Measurements from ENCODE around the gene SNUPN. TPM values are rescaled to one million over a fixed set of nuclear protein-coding genes. Genes with fewer than 3 reads are reported as not detected.
"Not testable (repeated sequence)": the region's sequence is repeated elsewhere in the genome, so short reads cannot be mapped to it uniquely, and the experiment has no call there.

The SNUPN gene
- total RNA-seq, 2 donors from 2014 or later = 14.9 to 16.8 TPM

DNA sequence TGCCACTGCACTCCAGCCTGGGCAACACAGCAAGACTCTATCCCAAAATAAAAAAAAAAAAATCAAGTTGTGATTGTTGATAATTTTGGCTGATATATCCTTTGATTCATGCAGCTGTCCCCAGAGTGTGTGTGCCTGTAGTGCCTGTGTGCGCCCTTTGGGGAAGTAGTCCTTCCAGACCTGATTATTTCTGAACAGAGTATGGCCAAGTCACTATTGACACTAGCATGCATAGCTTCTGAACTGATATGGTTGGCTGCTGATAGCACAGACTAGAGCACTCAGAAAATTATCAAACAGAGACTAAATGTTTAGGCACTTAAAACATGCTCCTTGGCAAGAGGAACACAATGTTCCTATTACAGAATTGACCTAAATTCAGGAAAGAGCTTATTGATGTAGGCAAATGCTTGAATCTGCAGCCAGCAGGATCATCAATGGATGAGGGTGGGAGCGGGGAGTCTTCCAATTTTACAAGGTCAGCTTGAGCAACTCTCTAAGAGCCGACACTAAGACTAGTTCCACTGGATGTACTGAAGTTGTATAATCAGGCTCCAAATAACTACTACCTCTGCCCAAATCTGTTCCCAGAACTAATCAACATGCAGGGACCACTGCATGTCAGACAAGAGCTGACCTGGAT lies 28.7 kb downstream of the SNUPN start:
- DNase-seq = no peak
- no peak for ATAC-seq
- intact Hi-C loops (cut with DNase I, micrococcal nuclease) = no loop called here

DNA sequence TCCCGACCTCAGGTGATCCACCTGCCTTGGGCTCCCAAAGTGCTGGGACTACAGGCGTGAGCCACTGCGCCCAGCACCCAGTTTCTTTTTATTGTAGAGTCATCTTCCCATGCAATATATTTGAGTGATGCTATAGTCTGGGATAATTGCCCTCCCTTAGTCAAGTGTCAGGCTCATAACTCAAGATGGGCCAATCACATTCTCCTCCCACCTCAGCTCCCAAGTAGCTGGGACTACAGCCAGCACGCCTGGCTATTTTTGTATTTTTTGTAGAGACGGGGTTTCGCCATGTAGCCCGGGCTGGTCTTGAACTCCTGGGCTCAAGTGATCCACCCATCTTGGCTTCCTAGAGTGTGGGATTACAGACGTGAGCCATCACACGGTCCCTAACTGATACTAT lies 31.2 kb downstream of the SNUPN start:
- DNase-seq = no peak
- intact Hi-C loops (cut with DNase I, micrococcal nuclease) = no loop called here
- no peak for ATAC-seq

DNA sequence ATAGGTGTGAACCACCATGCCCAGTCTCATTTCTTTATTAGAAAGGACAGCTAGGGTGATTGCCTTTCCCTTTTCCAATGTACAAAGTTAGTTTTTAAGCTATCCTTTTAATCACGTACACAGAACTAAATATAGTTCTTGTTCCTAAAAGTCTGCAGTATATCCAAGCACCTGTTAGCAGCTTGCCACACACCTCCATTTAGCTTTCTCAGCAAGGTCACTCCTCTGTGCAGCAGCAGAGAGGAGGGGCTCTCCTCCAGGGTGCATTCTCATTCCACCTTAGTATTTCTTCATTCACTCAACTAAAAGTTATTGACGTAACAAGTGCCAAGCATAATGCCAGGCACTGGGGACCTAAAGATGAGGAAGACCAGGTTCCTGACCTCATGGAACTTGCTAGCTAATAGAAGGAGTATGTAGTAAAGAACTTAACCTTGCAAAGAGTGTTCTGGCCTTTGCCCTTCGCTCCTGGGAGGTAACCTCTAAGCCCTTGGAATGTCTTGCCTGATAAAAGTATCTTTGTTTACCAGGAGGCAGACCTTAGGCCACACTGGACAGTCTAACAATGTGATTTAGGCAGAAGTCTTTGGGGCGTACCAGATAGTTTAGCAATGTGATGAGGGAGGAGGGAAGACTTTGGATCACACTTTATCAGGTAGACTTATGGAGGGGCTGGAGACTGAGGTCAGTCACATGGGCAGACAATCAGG lies 33.7 kb downstream of the SNUPN start:
- ATAC-seq (peak; percentile 22), DNase-seq (no peak)

DNA sequence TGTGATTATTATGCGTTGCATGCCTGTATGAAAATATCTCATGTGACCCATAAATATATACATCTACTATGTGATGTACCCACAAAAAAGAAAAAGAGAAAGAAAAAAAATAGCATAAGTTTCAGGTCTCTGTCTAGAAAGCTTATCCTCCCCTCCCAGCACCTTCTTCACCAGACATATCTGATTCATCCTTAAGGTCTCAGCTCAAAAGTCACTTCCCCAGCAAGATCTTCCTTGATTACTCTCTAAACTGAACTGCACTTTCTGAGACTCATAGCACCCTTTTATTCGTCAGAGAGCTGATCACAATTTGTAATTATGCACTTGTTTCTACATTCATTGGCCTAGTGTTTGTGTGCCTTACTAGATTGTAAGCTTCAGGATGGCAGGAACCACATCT lies 35.3 kb downstream of the SNUPN start:
- no peak for ATAC-seq
- no peak for DNase-seq
- intact Hi-C loops (cut with DNase I, micrococcal nuclease) = no loop called here

More for the DNA sequence above, 33.7 kb downstream of the SNUPN start:
- intact Hi-C loops (cut with DNase I, micrococcal nuclease) = no loop called here

DNA sequence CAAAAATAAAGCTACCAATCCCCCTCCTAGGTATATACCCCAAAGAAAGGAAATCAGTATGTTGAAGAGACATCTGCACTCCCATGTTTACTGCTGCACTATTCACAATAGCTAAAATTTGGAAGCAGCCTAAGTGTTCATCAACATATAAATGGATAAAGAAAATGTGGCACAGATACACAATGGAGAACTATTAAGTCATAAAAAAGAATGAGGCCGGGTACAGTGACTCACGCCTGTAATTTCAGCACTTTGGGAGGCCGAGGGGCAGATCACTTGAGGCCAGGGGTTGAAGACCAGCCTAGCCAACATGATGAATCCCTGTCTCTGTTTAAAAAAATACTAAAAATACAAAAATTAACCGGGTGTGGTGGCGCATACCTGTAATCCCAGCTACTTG lies 36.5 kb downstream of the SNUPN start:
- DNase-seq (no peak), ATAC-seq (peak; percentile 54)
- intact Hi-C loops (cut with DNase I, micrococcal nuclease) = no loop called here

DNA sequence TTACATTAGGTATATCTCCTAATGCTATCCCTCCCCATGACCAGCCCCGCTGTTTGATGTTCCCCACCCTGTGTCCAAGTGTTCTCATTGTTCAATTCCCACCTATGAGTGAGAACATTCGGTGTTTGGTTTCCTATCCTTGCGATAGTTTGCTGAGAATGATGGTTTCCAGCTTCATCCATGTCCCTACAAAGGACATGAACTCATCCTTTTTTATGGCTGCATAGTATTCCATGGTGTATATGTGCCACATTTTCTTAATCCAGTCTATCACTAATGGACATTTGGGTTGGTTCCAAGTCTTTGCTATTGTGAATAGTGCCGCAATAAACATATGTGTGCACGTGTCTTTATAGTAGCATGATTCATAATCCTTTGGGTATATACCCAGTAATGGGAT lies 39.1 kb downstream of the SNUPN start:
- ATAC-seq; intact Hi-C loops (cut with DNase I, micrococcal nuclease); DNase-seq: not testable (repeated sequence)

DNA sequence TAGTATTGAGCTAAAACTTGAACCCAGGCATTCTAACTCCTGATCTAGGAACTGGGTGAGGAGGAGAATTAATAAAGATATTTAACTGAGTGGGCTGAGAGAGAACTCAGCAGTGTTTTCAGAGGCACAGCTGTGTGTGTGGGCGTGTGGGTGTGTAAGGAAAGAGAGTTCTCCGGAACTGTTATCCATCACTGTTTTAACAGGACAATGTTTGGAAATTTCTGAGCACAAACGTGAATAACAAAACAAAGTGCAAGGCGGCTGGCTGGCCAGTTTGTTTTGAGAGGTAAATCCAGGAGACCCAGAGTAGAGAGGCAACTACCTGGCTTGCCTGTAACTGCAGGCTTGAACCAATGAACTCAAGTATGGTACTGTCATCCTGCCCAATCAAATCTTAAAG lies 41.4 kb downstream of the SNUPN start:
- intact Hi-C loops (cut with DNase I, micrococcal nuclease) = no loop called here
- DNase-seq (no peak), ATAC-seq (no peak)

DNA sequence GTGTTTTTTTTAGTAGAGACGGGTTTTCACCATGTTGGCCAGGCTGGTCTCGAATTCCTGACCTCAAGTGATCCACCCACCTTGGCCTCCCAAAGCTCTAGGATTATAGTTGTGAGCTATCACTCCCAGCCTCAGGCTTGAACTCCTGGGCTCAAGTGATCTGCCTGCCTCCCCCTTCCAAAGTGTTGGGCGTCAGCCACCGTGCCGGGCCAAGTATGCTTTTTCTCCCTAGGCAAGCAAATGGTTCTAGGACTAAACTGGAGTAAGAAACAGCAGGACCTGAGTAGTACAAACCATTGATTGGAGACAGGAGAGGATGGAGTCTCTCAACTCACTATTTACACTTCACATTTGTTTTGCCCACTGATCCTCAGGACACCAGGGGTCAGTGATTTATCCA lies 41.8 kb downstream of the SNUPN start:
- intact Hi-C loops (cut with DNase I, micrococcal nuclease) = no loop called here

DNA sequence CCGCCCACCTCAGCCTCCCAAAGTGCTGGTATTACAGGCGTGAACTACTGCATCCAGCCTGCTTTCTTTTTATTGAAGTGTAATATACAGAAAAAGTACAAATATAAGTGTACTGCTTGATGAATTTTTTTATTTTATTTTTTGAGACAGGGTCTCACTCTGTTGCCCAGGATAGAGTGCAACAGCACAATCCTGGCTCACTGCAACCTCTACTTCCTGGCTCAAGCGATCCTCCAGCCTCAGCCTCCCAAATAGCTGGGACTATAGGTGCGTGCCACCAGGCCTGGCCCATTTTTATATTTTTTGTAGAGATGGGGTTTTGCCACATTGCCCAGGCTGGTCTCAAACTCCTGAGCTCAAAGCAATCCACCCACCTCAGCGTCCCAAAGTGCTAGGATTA lies 42.6 kb downstream of the SNUPN start:
- ATAC-seq; DNase-seq; intact Hi-C loops (cut with DNase I, micrococcal nuclease): not testable (repeated sequence)

More for the DNA sequence above, 41.8 kb downstream of the SNUPN start:
- ATAC-seq (no peak), DNase-seq (no peak)

DNA sequence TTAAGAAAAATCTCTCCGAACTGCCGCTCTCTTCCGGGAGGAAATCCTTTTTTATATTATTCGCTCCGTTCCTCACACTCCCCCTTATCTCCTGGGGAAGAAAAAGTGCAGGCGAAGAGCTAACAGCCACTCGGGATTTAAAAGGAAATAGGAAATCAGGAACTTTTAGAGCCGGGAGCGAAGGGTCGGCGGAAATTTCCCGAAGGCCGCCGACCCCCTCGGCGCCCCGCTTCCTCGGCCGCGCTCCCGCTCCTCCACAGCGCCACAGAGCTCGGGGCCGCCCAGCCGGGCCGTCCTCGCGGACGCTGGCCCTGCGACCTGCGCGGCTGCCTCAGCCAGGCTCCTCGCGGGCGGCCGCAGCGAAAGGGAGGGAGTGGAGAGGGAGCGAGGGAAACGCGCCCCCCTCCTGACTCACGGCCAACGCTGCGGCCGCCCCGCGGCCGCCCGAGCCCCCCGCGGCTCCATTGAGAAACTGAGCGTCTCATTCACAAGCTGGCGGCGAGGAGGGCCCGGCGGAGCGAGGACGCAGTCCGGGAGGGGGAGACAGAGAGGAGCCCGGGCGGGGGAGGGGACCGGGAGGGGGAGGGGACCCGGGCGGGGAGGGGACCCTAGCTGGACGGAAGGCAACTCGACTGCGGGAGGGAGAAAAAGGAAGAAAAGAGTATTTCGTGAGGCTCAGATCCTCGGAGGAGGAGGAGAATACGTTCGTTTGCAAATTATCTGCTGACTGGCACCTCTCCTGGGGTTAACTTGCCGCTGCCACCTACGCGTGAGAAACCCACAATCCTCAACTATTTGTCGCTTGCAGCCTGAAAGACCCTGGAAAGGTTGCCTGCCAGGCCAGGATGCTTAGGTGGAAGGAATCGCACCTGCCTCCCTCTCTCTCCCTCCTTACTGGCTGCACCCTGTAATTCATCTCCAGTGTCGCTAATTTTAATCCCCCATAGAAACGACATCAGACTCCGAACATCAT lies 46.3 kb downstream of the SNUPN start, which contains the start of gene PTPN9:
TSS of gene PTPN9 (minus strand) at position 368 of the 973 bp plus-strand sequence. CDS start 539 bp downstream, outside the sequence.
- DNase-seq (peak; percentile 82 to 85), ATAC-seq (peak; percentile 81)
- intact Hi-C loops (cut with DNase I, micrococcal nuclease) = no loop called here

DNA sequence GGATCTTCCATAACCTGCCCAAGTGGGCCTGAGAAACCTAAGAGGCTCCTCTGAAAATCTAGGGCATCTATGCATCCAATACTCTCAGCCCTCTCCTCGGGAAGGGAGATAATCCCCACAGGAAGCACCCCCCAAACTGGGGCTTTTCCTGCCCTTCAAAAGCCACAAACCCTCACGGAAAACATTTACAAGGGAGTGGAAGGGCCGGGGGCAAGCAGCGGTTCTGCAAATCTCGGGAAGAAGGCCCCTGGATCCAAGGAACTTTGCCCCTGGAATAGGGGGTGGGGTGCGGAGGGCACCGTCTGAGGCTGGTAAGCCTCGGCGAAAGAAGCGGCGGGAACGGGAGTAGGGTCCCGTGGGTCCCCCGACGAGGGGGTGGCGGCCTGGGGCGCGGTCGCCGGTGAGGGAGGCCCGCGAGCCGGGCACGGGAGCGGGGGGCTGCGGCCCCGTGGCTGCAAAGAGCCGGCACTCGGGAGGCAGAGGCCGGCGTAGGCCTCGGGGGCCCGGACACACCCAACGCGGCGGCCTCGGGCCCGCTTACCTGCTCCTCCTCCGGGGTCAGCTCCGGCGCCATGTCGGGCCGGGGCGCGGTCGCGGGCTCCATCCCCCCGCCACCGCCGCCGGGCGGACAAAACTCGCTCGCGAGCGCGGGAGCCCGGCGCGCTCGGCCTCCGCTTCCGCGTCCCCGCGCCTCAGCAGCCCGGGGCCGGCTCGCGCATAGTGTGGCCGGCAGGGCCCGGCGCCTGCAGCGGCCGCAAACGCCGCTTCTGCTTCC lies 47.2 kb downstream of the SNUPN start:
- ATAC-seq = peak; percentile 70
- DNase-seq = peak; percentile 30 to 53

DNA sequence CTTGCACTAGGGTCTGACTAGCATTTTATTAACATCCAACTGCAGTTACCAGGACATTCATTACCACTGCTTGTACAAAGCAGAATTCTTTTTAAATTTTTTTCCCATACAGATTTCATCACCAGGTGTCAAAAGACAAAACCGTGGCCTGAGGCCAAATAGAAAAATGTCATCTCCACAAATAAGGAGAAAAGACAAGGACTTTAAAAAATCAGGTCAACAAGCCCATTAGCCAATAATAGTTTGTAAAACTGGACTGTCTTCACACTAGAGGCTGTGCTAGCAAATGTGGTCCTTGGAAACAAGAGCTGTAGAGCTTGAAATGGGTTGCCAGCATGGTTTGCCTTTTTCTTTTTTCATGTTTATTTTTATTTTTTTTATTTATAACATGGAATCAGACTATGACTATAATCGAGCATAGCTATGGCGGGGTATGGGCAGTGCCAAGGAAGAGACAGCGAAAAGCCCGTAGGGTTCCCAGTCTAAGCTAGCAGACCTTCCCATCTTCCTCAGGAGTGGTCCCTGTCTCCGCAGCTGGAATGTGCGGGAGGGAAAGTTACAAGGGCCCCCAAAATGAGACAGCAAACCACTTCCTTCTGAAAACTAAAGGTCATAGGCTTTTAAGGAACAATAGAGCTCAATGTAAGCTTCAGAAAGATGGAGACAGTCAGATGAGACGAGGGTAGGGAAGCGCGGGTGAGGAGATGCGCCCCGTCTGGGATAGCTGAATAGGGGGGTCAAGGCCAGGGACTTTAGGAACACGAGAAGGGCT lies 47.9 kb downstream of the SNUPN start:
- peak in 1 of 2 donors; percentile 20 for DNase-seq
- intact Hi-C loops (cut with DNase I, micrococcal nuclease) = no loop called here
- ATAC-seq = peak; percentile 14

More for the DNA sequence above, 47.2 kb downstream of the SNUPN start:
- intact Hi-C loops (cut with DNase I, micrococcal nuclease) = no loop called here

DNA sequence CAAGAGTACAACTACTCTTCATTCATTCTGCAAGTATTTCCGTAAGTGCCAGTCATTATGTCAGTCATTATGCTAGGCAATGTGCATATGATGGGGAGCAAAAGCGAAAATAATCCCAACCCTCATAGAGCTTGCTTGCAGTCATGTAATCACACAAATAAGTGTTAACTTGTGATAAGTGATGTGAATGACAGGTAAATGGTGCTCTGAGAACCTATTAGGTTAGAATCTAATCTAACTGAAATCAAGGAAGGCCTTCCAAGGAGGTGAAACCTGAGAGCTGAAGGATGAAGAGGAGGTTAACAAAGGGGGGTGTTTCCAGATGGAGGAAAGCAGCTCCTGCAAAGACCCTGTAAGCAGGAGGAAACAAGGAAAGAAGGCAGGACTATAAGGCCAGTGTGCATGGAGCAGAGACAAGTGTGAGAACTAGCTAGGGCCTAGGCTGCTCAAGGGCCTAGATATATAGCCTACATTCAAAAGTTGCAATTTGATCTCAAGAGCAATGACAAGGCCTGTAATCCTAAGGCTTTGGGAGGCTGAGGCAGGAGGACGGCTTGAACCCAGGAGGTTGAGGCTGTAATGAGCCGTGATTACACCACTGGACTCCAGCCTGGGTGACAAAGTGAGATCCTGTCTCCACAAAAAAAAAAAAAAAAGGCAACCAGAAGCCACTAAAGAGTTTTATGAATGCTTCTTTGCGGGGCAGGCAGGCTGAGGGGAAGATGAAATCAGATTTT lies 51.7 kb downstream of the SNUPN start:
- intact Hi-C loops (cut with DNase I, micrococcal nuclease) = no loop called here
- no peak for ATAC-seq
- no peak for DNase-seq

DNA sequence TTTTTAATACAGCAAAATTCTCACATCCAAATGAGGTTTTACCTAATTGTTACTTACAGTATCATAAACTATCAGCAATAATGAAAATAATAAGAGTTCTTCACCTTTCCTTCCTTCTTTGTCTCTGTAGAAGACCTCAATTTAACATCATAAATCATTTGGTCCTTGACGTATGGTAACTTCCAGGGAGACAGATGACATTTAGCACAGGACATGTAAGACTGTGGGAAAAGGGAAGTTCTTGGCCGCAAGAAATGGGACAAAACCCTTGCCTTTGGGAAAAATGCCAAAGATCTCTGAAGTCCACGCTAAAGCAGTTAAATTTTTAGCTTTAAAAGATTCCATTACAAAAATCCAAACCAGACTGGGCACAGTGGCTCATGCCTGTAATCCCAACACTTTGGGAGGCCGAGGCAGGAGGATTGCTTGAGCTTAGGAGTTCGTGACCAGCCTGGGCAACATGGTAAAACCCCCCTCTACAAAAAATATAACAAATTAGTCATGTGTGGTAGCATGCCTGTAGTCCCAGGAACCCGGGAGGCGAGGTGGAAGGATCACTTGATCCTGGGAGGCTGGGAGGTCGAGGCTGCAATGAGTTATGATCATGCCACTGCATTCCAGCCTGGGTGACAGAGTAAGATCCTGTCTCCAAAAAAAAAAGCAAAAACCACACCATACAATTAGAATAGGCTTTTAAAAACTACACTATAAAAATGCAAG lies 55.2 kb downstream of the SNUPN start:
- intact Hi-C loops (cut with DNase I, micrococcal nuclease) = no loop called here
- ATAC-seq = no peak
- DNase-seq = no peak

DNA sequence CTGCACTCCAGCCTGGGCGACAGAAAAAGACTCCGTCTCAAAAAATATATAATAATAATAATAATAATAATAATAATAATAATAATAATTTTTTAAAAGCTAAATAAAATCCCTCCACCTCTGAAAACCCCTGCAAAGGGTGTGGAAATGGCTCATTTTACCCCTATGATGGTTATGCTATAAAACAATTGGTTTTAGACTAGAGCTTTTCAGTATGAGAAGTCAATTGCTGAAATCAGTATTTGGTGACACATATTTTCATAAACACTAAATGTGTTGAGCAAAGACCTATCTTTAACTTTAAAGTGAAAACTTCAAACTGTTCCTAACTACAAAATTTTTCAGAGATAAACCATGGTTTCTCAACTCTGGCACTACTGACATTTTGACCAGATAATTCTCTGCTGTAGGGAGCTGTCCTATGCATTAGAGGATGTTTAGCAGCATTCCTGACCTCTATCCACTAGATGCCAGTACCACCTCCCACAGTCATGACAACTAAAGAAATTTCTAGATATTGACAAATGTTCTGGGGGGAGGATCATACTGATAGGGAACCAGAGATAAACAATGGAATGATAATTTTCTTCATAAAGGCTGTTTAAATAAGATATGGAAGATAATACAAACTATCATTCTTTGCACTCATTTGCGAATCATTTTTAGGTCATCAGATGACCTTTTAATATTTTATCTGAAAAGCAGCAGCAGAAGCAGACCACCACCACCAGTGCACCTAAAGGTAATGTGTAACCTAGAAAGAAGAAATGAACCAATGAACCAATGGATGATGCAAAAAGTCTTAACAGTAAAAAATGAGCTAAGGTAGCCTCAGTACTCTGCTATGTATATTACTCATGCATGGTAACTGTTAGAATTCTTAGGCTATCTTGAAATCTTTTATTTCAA lies 60.2 kb downstream of the SNUPN start:
- DNase-seq (no peak), ATAC-seq (no peak)
- intact Hi-C loops (cut with DNase I, micrococcal nuclease) = no loop called here

DNA sequence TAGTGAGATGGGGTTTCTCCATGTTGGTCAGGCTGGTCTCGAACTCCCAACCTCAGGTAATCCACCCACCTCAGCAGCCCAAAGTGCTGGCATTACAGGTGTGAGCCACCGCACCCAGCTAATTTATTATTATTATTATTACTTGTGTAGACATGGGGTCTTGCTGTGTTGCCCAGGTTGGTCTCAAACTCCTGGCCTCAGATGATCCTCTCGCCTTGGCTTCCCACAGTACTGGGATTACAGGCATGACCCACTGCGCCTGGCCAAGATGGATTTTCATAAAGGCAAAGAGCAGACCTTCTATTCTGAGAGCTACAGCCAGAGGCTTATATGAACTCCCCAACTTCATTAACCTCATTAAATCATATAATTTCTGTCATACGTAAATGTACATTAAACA lies 63.6 kb downstream of the SNUPN start:
- DNase-seq (no peak), ATAC-seq (no peak)
- intact Hi-C loops (cut with DNase I, micrococcal nuclease) = no loop called here
